Putamen (tissue), 1 donor: ENCODE data around the gene SYT7.
"Not testable (repeated sequence)": the region's sequence is repeated elsewhere in the genome, so short reads cannot be mapped to it uniquely, and the experiment has no call there.

Source experiments
- DNase-seq: peaks from one replicate; pipeline ENCODE4 v3.0.0-alpha.2; 2016; ENCODE audit warnings: low spot score

The SYT7 gene, protein sequence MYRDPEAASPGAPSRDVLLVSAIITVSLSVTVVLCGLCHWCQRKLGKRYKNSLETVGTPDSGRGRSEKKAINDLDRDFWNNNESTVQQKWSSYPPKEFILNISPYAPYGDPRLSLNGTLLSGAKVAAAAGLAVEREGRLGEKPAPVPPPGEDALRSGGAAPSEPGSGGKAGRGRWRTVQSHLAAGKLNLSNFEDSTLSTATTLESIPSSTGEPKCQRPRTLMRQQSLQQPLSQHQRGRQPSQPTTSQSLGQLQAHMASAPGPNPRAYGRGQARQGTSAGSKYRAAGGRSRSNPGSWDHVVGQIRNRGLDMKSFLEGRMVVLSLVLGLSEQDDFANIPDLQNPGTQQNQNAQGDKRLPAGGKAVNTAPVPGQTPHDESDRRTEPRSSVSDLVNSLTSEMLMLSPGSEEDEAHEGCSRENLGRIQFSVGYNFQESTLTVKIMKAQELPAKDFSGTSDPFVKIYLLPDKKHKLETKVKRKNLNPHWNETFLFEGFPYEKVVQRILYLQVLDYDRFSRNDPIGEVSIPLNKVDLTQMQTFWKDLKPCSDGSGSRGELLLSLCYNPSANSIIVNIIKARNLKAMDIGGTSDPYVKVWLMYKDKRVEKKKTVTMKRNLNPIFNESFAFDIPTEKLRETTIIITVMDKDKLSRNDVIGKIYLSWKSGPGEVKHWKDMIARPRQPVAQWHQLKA

DNA sequence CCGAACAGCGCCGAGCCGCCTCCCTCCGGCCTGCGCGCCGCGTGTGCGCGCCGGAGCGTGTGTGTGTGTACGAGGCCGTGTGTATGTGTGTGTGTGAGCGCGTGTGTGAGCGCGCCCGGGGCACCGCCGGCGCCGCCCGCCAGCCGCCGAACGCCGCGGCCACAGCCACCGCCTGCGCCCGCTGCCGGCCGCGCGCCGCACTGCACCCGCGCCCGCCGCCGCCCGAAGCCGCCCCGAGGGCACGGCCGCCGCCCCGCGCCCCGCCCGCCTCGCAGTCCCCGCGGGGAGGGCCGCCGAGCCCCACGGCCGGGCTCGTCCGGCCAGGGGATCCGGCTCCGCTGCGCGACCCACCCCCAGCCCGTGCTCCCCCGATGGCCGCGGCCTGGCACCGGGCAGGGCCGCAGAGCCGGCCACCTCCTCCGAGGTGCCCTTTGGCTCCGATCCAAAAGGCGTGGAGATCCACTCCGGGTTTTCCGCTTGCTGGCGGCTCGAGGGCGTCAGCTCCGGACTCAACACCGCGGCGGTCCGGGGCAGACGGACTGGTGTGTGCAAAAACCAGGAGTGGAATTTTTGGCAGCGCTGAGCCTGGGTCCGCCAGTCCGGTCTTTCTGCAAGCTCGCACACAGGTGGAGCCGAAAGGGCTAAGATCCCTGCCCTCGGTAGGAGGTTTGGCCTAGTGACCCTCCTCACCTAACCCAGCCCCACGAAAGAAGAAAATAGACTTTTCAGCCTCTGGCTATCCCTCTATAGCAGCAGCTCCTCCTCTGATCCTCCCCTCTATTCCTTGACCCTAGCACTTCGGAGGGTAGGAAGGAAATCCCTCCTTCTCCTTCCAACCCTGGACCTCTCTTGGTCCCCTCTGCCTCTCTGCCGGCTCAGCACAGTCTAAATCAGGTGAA lies at the start of gene SYT7:
Gene SYT7, minus strand, starts transcription at position 47 of the 899 bp plus-strand sequence. CDS start 256 bp downstream, outside the sequence.
- peak; percentile 91 for DNase-seq

DNA sequence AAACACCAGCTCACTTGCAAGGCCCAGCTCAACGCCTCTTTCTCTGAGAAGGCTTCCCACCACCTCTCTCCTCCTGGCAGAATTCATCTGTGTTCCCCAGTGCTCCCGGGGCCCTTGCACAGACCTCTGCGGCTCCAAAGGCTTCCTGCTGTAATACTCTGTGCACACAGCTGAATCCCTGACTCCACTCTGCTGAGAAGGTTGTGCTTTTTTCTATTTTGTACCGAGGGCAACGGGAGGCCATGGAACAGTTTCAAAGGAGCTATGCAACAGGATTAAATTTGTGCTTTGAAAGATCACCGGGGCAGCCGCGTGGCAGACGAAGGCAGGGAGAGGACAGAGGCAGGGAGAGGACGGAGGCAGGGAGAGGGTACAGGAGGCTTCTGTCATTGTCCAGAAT lies 49.2 kb upstream of the SYT7 start:
- DNase-seq, result peak; percentile 18

DNA sequence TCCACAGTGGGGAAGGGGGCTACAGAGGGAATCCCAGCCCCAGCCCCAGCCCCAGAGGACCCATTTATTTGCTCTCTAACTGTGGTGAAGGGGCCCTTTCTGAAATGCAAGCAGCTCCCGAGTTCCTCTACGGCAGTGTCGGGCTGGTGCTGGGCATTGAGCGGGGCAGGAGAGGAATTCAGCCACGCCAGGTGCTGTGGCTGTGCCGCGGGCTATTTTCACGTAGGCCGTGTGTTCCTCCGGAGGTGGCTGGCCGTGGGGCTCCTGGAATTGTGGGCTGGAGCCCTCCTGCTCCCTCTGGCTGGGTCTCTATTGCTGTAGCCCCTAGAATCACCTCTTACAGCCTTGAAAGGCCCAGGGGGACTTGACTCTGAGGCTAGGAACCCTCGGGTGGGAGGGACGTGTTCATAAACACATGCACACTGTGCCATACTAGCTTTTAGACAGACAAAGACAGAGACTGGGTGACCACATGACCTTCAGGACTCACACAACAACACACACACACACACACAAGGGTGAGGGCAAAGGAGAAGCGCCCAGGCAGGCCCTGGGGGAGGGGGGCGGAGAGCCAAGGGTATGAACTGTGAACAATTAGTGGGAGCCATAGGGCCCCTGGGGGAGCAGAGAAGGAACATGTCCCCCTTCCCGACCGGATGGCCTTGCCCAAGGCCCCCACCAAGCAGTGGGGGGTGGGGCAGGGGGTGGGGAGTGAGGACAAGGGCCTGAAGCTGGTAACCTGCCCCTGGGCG lies 48.4 kb upstream of the SYT7 start:
- DNase-seq, result no peak

DNA sequence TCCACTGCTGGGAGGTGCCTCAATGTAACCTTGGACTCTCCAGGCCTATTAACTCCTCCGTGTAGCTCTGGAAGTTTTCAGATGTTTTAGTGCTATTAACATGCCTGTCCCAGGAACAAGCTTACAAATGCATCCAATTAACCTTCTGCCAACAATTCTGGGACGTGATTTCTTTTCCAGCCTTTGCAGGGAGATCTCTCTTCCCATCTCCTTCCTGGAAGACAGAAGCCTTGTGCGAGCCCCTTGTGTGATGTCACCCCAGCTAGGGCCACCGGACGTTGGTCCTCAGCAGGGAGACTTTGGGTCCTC lies 47.7 kb upstream of the SYT7 start:
- no peak for DNase-seq

DNA sequence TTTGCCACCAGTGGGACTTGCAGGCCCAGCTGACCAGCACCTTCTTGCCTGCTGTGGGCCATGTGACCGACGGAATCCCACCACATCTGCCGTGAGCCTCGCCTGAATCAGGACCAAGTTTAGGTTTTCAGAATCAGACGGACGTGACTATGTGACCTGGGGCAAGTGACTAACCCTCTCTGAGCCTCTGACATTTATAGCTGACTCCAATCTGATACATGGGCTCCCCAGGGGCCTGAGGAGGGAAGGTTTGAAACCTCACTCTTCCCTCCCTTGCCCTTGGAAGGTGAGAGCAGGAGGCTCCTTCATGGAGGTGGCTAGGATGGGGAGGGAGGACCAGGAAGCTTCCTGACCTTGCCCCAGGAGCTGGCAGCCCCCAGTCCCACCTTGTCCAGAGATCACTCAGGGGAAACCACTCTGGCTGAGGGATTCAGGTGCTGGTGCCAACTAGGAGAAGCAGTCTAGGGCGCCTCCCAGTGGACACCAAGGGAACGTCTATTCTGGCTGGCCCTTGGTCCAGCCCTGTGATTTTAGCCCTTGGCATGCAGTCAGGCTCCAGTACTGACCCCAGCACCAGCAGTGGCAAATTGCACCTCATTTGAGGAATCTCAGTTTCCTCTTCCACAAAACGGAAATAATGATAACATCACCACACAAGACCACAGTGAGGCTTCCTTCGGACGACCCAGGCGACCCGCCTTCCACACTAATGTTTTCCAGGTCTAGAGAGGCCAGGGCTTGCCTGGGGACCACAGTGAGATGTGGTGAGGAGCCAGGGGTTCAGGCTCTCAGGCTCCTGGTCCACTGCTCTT lies 47.2 kb upstream of the SYT7 start:
- peak; percentile 22 for DNase-seq

DNA sequence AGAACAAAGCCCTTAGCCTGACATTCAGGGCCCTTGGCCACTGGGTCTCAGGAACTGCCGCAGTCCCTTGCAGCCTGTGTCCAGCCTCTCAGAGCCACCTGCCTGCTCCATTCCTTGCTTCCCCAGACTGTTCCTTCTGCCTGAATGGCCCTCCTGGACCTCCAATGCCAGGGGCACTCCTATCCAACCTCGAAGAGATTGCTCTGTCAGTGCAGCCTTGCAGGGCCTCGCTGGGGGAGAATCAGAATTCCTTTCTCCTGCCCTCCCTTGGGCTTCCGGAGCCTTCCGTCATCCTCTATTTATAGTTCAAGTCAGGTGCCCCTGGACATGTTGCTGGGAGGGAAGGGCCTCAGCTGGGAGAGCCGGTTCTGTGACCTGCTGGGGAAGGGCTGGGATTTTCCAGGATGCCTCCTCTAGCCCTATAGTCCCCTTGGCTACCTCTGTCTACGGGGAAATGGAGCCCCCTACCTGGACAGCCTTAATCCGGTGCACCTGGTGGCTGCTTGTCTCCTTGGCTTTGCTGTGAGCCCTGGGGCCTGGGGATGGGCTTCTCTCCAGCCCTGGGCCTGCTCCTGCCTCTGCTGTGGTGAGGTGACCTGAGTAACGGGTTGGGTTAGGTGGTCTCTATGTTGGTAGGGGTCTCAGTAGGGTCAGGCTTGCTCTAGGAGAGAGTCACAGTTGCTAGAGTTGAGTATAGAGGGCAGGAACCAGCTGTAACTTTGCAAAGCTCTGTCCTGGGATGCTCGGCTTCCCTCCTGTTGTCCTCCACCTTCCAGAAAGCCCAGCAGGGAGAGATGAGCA lies 45.9 kb upstream of the SYT7 start:
- DNase-seq, result no peak

DNA sequence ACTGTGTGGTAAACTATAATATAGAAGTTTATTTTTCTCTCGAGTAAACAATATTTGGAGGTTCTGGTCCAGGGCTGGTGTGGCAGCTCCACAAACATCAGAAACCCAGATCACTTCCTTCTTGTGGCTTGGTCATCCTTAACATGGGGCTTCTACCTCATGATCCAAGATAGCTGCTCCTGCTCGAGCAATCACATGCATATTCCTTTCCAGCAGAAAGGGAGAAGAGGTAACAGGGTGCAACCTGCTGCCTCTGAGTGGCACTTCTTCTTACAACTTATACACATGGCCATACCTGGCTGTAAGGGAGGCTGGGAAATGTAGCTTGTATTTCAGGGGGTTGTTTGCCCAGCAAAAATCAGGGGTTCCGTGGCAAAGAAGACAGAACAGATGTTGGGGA lies 44.6 kb upstream of the SYT7 start:
- DNase-seq, result no peak

DNA sequence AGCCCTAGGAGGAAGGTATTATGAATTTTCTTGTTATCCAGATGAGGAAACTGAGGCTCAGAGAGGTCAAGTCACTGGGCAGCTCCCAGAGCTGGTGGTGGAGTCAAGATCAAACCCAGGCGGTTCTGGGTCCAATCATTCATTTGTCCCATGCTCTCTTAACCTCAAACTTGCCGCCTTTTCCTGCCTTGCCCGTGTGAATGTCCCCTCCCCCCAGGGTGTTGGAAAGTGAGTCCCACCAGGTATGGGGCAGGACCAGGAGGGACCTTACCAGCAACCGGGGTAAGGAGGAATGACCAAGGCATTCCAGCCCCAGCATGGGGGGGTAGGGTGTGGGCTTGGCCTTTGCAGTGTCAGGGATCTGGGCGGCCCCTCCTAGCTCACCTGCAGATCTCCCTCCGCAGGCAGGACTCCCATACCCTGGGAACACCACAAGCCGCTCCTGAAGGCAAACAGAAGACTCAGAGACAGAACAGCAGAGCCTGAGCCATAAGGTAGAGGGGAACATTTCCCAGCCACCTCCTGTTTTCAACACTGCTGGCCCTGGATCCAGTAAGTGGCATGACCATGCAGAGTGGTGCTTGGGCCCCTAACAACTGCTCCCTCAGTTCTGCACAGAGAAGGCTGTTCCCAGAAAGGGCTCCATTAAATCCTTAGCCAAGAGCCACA lies 41.2 kb upstream of the SYT7 start:
- no peak for DNase-seq

DNA sequence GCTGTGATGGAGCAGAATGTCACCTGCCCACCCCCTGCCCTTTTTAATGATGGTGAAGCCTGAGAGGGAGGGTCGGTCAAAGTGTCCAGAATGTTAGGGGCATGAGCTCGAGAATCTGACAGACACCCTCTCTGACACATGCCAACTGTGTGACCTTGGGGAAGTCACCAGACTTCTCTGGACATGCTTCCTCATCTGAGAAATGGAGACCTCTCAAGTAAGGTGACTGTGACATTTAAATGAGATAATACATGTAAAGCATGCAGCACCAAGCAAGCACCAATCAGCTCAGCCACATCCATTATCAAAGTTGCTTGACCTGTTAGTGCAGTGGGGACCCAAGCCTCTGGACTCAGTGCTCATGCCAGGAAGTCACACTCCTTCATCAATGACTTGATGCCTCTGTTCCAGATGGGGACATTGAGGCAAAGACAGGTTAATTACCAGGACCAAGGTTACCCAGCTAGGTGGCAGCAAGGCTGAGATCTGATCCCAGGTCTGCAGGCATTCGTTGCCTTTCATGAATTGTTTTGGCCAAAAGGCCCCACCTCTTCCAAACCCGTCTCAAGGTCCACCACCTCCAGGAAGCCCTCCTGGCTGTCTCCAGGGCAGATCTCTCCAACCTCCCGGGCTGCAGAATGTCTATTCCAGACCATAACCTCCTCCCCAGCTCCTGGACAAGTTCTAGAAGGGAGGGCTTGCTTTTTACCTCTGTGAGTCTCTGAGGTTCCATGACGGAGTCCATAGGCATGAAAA lies 38.8 kb upstream of the SYT7 start:
- no peak for DNase-seq

DNA sequence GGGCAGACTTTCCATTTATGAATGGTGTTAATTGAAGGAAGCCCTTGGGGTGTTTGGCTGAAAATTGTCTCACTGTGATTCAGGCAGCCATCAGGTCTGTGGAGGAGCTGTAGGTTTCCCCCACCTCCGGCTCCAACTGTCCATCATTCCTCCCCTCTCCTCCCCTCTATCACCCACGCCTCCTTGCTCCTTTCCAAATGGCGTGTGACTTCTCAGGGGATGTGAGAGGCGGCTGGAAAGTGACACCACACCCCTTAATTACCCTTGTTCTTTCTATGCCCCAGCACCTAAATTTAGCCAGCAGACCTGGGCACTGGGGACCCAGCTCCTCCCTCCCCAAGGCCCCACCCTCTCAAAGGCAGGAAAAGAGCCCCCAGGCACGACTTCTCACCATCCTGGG lies 38.1 kb upstream of the SYT7 start:
- DNase-seq, result no peak

DNA sequence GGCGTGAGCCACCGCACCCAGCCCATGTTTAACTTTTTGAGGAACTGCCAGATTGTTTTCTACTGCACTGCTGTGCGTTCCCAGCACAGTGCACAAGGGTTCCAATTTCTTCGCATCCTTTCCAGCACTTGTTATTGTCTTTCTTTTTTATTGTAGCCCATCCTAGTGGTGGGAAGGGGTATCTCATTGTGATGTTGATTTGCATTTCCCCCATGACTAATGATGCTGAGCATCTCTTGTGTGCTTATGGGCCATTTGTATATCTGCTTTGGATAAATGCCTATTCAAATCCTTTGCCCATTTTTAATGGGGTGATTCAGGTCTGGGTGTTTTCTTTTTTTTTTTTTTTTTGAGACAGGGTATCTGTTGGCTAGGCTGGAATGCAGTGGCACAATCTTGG lies 36.6 kb upstream of the SYT7 start:
- no peak for DNase-seq

DNA sequence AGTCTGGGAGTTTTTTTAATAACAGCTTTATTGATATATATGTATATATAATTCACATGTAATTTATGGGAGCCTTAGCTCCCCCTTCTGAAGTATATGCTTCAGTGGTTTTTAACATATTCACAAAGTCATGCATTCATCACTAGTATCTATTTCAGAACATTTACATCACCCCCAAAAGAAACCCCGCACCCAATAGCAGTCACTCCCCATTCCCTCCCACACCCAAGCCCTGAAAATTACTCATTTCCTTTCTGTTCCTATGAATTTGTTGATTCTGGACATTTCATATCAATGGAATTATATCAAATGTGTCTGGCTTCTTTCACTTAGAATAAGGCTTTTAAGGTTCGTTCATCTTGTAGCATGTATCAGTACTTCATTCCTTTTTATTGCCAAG lies 35.6 kb upstream of the SYT7 start:
- DNase-seq, result no peak

DNA sequence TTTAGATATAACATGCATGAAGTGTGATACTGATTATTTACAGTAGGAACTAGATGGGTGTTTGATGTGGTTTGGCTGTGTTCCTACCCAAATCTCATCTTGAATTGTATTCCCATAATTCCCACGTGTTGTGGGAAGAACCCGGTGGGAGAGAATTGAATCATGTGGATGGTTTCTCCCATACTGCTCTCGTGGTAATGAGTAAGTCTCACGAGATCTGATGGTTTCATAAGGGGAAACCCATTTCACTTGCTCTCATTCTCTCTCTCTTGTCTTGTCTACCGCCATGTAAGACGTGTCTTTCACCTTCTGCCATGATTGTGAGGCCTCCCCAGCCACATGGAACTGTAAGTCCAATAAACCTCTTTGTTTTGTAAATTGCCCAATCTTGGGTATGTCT lies 33.9 kb upstream of the SYT7 start:
- DNase-seq, result not testable (repeated sequence)

DNA sequence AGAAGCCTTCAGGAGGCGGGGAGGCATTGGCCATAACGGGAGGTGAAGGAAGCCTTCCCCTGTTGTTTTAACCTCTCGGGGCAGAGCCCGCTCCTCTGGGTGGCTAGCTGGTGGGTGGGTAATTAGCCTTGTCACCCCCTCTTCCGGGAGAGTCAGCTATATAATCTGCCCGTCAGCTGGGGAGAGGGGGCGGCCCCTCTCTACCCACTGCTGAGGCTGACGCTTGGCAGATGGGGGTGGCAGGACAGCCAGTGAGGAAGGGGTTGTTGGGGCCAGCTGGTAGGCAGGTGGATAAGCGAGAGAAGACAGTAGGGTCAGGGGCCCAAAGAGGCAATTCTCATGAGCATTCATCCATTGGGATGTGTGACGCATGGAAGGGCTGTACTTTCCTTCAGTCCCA lies 33.0 kb upstream of the SYT7 start:
- no peak for DNase-seq

DNA sequence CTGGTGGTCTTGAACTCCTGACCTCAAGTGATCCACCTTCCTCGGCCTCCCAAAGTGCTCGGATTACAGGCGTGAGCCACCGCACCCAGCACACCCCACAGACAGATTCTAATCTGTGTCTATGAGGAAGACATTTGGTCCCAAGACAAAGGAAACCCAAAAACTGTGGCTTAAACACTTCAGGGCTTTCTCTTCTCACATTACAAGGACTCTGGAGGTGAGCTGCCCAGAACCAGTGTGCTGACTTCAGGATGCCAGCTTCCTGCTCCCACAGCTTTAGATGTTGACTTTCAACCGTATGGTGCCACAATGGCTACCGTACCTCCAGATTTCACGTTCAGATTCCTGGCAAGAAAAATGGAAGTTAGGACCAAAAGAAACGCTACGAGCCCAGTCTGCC lies 32.2 kb upstream of the SYT7 start:
- DNase-seq, result no peak

DNA sequence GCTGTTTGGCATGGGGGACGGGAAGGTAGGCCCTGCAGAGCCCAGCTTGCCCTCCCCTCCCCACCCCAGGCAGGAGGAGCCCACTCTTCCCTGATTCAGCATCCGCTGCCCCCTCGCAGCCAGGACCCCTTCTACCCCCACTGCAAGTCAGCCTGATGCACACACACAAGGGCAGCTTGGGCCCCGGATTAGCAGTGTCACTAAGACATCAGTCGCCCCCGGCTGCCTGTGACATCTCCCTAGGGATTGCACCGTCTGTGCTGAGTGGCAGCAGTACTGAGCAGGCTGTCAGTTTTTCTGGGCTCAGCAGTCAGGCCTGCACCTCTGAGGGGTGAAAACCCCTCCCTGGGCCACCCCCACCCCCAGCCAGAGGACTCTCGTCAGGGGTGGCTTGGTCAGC lies 30.4 kb upstream of the SYT7 start:
- DNase-seq, result no peak

DNA sequence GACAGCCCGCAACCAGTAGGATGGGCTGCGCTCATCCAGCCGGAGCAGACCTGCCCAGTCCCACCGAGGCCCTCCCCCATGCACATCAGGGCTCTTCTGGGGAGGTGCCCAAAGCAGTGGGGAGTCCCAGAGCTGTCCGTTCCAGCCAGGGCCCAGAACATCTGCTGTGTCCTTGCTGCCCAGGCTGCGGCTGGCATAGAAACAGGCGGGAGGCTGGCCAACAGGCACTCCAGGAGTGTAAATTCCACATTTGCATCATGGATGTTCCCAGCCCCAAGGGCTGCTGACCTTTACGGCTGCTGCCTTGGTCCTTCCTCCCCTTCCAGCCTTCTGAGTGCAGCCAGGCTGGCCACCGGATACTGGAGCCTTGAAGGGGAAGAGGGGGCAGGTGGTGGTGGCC lies 30.0 kb upstream of the SYT7 start:
- DNase-seq, result no peak

DNA sequence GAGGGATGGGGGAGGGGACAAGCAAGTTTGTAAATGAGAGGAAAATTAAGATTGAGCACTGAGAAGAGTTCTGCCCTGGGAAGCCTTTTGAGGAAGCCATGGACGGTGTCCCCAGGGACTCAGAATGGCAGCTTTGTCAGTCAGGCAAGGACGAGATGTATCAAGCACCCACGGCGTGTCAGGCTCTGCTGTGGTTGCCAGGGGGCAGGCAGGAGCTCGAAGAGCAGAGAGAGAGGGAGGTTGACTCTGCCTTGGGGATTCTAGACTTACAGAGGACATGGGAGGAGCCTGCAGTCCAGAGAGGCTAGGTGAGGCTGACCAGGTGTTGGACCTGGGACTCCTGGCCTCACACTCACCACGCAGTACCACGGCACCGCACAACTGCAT lies 29.1 kb upstream of the SYT7 start:
- DNase-seq, result no peak
